HG03175 (cell line): Measurements from ENCODE around the gene ZNF740.

Experiments
- ATAC-seq: cut with Tn5 transposase; IDR thresholded peaks from one replicate; pipeline ENCODE4 v1.9.1; 2021; ENCODE audit warnings: mild to moderate bottlenecking, moderate library complexity; ENCODE audit not compliant: unreplicated experiment

The ZNF740 gene

GRCh38 chr12:53224897-53225634 is 44.5 kb downstream of the ZNF740 start:
- no peak for ATAC-seq

GRCh38 chr12:53225635-53226424 is 45.3 kb downstream of the ZNF740 start:
- ATAC-seq = no peak

- ATAC-seq = no peak
Observed at GRCh38 chr12:53226815-53227214, 46.3 kb downstream of the ZNF740 start.

GRCh38 chr12:53227341-53227740 is 46.8 kb downstream of the ZNF740 start:
- ATAC-seq = no peak

- ATAC-seq = no peak
Observed at GRCh38 chr12:53227836-53228235, 47.3 kb downstream of the ZNF740 start.

- ATAC-seq = no peak
Observed at GRCh38 chr12:53229454-53229853, 48.9 kb downstream of the ZNF740 start.

GRCh38 chr12:53230108-53230845 is 49.8 kb downstream of the ZNF740 start:
- ATAC-seq = no peak

GRCh38 chr12:53231671-53231920 is 51.1 kb downstream of the ZNF740 start:
- no peak for ATAC-seq

GRCh38 chr12:53231921-53232645 is 51.6 kb downstream of the ZNF740 start, which contains the start of gene RARG:
Gene RARG (minus strand): TSS chr12:53232209. CDS start chr12:53227545, 4,664 bp downstream.
- no peak for ATAC-seq

- ATAC-seq = no peak
Observed at GRCh38 chr12:53232646-53233461, 52.3 kb downstream of the ZNF740 start.

- ATAC-seq = no peak
Observed at GRCh38 chr12:53233671-53234121, 53.2 kb downstream of the ZNF740 start.

- ATAC-seq = no peak
Observed at GRCh38 chr12:53234271-53234914, 53.9 kb downstream of the ZNF740 start.

GRCh38 chr12:53235164-53235563 is 54.6 kb downstream of the ZNF740 start:
- ATAC-seq = no peak

GRCh38 chr12:53235742-53236442 is 55.4 kb downstream of the ZNF740 start:
- ATAC-seq = no peak

GRCh38 chr12:53236443-53237111 is 56.1 kb downstream of the ZNF740 start:
- ATAC-seq = no peak

GRCh38 chr12:53239643-53240258 is 59.2 kb downstream of the ZNF740 start:
- ATAC-seq = no peak

- ATAC-seq = no peak
Observed at GRCh38 chr12:53241623-53242412, 61.3 kb downstream of the ZNF740 start.
